Esophagus muscularis mucosa (tissue), 4 donors: Measurements from ENCODE around the gene PCNX3. TPM values are rescaled to one million over a fixed set of nuclear protein-coding genes. Genes with fewer than 3 reads are reported as not detected.

Experiments used
- DNase-seq: peaks from one replicate; pipeline ENCODE4 v3.0.0-alpha.2; 2017; ENCODE audit errors: extremely low spot score
- H3K27ac ChIP-seq, 4 donors: fragments of 200-600 bp; sonication (generic); replicated peaks in 1 of 4; 1 replicate in 3 of 4; 2 replicates in 1 of 4; pipeline ENCODE4 v1.5.1; 2016 to 2019; ENCODE audit warnings: mild to moderate bottlenecking in 1 of 4
- H3K27me3 ChIP-seq, 4 donors: fragments of 200-600 bp; sonication (generic); one replicate each; pipeline versions ENCODE4 v1.5.1 to v1.6.0; 2016 to 2019
- H3K36me3 ChIP-seq, 4 donors: fragments of 200-600 bp; sonication (generic); one replicate each; pipeline ENCODE4 v1.5.1; 2016 to 2019
- H3K4me1 ChIP-seq, 4 donors: fragments of 200-600 bp; sonication (generic); one replicate each; pipeline ENCODE4 v1.5.1; 2016 to 2019
- H3K4me3 ChIP-seq, 4 donors: fragments of 200-600 bp; sonication (generic); 1 replicate in 2 of 4; 2 replicates in 2 of 4; pipeline ENCODE4 v1.5.1; 2016 to 2019; ENCODE audit warnings: mild to moderate bottlenecking in 4 of 4, moderate library complexity in 1 of 4
- H3K9me3 ChIP-seq, 4 donors: fragments of 200-600 bp; sonication (generic); 1 replicate in 3 of 4; 2 replicates in 1 of 4; pipeline ENCODE4 v1.5.1; 2016 to 2019
- EP300 ChIP-seq: sonication (generic); formaldehyde crosslinking; IDR thresholded peaks from one replicate; pipeline ENCODE4 v1.6.1; 2017; ENCODE audit warnings: antibody characterized with exemption
- POLR2A ChIP-seq: fragments of 450-650 bp; IDR thresholded peaks from one replicate; pipeline ENCODE4 v1.6.1; 2017; ENCODE audit warnings: antibody characterized with exemption, moderate library complexity, mild to moderate bottlenecking, low read depth
- POLR2AphosphoS5 ChIP-seq, 2 donors: sonication (generic); formaldehyde crosslinking; IDR thresholded peaks; one replicate each; pipeline ENCODE4 v1.6.1; 2017; ENCODE audit warnings: antibody characterized with exemption in 2 of 2
- WGBS: methylation state at CpG from one replicate; pipeline ENCODE4 v1.1.5; 2018; 5-methylcytosine and 5-hydroxymethylcytosine counted together
- intact Hi-C: fragments of 100-400 bp; cut with DNase I; formaldehyde crosslinking; loops from one replicate; pipeline ENCODE4 v1.15.1; 2023
- total RNA-seq, 4 donors: library from RNA; depleted of rRNA; stranded (reverse); fragments of >200 nt; gene quantifications; one replicate each; pipeline versions ENCODE4 v1.1.0 to v1.2.1, GENCODE V29; 2016
- TF ChIP-seq, protein P1 (sequence below), 3 experiments: fragments of 200-600 bp in 2 of 3; fragments of 450-650 bp in 1 of 3; sonication (generic) in 2 of 3; IDR thresholded peaks; one replicate each; pipeline ENCODE4 v1.5.1; 2017 to 2019; ENCODE audit warnings: antibody characterized with exemption in 3 of 3, mild to moderate bottlenecking in 2 of 3, moderate library complexity in 1 of 3

PCNX3 gene
- total RNA-seq, 4 donors from 2014 or later = 21.4 to 43.1 (median 27.1) TPM

DNA sequence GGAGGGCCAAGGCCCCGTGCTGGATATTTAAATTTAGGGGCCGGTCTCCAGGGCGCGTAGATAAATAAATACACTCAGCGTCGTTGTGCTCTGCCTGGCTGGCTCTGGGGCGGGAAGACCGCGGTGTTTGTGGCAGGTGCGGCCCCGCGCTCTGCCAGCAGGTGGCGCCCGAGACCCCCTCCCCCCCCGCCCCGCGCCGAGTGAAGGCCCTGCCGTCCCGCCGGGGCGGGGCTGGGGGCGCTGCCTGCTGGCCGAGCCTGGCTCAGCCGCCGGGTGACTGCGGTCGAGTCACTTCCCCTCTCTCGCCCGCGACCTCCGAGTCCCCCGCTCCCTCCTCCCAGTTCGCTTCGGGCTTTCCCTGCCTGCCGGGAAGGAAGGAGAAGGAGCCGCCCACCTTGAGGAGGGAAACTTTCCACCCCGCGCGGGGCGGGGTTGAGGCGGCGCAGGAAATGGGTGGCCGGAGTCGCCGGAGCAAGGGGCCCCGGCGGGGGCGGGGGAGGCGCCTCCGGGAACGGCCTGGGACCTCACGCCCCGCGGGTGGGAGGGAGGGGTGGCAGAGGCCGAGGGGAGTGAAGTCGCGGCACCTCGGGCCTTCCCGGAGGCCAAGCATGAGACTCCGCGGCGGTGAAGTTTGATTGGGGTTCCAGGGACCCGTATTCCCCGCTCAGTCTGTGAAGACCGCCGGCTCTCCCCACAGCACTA, 41.3 kb upstream of the PCNX3 start:
- H3K27ac ChIP-seq = peak overlapping the region; percentile 95 to 99 (median 96)
- no peaks in the 10 kb centered on the region for H3K9me3 ChIP-seq
- H3K27me3 ChIP-seq = no peaks in the 10 kb centered on the region
- whole genome bisulfite sequencing = 0% methylated on average over 4 of the region's 67 CpGs
- DNase-seq = peak; percentile 97
- H3K36me3 ChIP-seq = peaks cover 0 to 14% (median 13%) of the 10 kb centered on the region in 4 donors
- peaks cover 67 to 85% (median 79%) of the 10 kb centered on the region in 4 donors for H3K4me1 ChIP-seq
- peak overlapping the region; percentile 78 to 98 (median 88) for H3K4me3 ChIP-seq
- intact Hi-C loops = loop anchor here (2.0 kb wide), 2 partner anchors 19 to 41 kb away; partner anchors contain the start of genes MAP3K11 and PCNX3
- TF ChIP-seq, protein P1, sequence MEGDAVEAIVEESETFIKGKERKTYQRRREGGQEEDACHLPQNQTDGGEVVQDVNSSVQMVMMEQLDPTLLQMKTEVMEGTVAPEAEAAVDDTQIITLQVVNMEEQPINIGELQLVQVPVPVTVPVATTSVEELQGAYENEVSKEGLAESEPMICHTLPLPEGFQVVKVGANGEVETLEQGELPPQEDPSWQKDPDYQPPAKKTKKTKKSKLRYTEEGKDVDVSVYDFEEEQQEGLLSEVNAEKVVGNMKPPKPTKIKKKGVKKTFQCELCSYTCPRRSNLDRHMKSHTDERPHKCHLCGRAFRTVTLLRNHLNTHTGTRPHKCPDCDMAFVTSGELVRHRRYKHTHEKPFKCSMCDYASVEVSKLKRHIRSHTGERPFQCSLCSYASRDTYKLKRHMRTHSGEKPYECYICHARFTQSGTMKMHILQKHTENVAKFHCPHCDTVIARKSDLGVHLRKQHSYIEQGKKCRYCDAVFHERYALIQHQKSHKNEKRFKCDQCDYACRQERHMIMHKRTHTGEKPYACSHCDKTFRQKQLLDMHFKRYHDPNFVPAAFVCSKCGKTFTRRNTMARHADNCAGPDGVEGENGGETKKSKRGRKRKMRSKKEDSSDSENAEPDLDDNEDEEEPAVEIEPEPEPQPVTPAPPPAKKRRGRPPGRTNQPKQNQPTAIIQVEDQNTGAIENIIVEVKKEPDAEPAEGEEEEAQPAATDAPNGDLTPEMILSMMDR (IDR thresholded peaks at IDR 0.05) = peak; percentile 95 to 99 (median 98)
- TF ChIP-seq POLR2AphosphoS5 (IDR thresholded peaks at IDR 0.05) (peak in 1 of 2 donors; percentile 87), POLR2A (no peak)

DNA sequence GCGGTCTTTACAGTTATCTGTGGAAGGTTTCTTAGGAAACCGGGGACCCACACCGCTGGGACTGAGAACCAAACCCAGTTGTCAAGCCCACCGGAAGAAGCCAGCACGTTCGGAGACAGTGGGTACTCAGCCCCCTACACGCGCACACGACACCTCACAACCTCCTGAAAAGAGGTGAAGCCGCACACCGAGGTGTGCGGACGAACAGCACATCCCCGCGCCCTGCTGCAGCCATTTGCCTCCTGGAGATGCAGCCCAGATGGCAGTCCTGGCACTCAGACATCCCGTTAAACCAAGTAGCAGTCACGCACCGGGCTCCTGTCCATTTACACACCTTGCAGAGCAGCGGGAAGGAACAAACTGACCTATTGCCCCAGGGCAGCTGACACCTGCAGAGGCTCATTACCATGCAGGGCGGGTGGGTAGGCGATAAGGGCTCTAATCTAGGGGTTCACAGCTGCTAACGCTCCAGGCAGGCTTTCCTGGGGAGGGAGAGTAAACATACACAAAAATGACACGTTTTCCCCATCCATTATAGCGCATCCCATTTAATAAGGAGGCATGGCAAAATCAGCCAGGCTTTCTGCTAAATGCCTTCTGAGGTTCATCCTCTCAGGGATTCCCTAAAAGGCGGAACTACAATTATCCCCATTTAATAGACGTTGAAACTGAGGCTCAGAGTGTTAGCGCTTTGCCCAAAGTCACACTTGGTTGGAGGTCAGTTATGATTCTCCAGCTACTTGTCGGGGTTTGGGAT, 40.6 kb upstream of the PCNX3 start:
- Histone ChIP-seq H3K9me3 (no peaks in the 10 kb centered on the region), H3K4me3 (peak overlapping the region; percentile 78 to 98 (median 88)), H3K27me3 (no peaks in the 10 kb centered on the region), H3K36me3 (peaks cover 4 to 21% (median 20%) of the 10 kb centered on the region in 4 donors), H3K27ac (peak overlapping the region; percentile 95 to 99 (median 96)), H3K4me1 (peaks cover 63 to 86% (median 79%) of the 10 kb centered on the region in 4 donors)
- intact Hi-C loops = loop anchor here (2.0 kb wide), 2 partner anchors 18 to 40 kb away; partner anchors contain the start of genes MAP3K11 and PCNX3
- TF ChIP-seq EP300 (no peak), POLR2AphosphoS5 (IDR thresholded peaks at IDR 0.05) (no peak), POLR2A (no peak)
- TF ChIP-seq, protein P1 (IDR thresholded peaks at IDR 0.05) = no peak
- WGBS = 17% methylated on average over 21 of the region's 28 CpGs
- DNase-seq = no peak

DNA sequence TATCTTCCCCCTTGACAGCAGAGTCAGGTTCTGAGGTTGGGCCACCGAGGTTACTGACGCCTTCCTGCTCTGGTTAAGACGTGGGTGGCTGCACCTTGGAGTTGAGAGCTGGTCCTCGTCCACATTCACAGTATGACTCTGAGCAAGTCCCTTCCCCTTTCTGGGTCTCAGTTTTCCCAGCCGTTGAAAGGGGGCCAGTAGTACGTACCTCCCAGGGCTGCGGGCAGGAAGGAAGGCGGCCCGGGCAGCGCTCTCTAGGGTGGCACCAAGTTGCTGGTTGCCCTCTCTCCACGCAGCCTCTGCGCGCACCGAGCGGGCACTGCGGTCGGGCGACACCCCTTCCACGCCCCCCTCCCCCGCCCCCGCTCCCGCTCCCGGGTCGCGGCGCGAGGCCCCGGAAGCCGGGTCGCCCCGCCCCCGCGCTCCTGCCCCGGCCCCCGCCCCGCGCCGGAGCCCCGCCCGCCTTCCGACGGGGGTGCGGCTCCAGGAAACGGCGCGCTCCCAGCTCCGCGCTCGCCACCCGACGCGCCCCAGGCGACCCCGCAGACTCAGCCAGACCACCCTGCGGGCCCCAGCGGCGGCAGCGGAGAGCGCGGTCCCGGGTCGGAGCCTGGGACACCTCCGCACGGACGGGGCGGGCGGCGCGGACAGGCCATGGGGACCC, 39.9 kb upstream of the PCNX3 start, which contains the start of gene EHBP1L1:
Gene EHBP1L1, plus strand, starts transcription at position 486 of the 664 bp plus-strand sequence. CDS start 250 bp downstream, outside the sequence.
- H3K9me3 ChIP-seq = no peaks in the 10 kb centered on the region
- no peak for DNase-seq
- H3K27ac ChIP-seq = peak within 1 kb of the TSS; percentile 95 to 99 (median 96)
- H3K36me3 ChIP-seq = peaks cover 11 to 28% (median 27%) of the 10 kb centered on the region in 4 donors
- peak within 1 kb of the TSS; percentile 78 to 98 (median 88) for H3K4me3 ChIP-seq
- H3K4me1 ChIP-seq = peaks cover 61 to 91% (median 81%) of the 10 kb centered on the region in 4 donors
- 8% methylated on average over 7 of the region's 69 CpGs for WGBS
- TF ChIP-seq EP300 = no peak
- TF ChIP-seq POLR2A = peak; percentile 25
- TF ChIP-seq POLR2AphosphoS5 (IDR thresholded peaks at IDR 0.05) = peak in 1 of 2 donors; percentile 45
- no peaks in the 10 kb centered on the region for H3K27me3 ChIP-seq
- intact Hi-C loops = loop anchor here (2.0 kb wide), 2 partner anchors 17 to 39 kb away; partner anchors contain the start of genes MAP3K11 and PCNX3

DNA sequence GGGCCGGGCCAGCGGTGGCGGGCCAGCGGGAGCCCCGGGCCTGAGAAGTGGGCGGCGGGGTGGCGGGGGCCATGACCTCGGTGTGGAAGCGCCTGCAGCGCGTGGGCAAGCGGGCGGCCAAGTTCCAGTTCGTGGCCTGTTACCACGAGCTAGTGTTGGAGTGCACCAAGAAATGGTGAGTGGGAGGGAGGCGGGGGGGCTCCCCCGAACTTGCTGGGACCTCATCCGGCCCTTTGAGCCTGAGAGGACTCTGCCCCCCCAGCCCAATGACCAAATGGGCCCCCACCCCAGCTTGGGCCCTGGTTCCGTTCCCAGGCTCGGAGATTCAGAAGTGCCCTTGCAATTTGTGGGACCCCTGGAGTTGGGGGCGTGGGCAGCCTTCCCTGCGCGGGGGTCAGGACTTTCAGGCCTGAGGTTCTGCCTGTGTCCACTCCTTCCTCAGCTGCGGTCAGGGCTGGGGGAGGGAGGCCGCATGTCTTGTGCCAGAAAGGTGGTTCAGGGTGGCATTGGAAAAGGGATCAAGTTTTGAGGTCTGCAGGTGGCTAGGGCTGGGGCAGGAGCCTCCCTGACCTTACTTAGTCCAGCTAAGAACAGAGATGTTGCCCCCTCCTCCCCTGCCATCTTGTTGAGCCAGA, 39.2 kb upstream of the PCNX3 start:
- no peak for DNase-seq
- TF ChIP-seq, protein P1 (IDR thresholded peaks at IDR 0.05) = no peak
- Histone ChIP-seq H3K36me3 (peaks cover 18 to 34% (median 34%) of the 10 kb centered on the region in 4 donors), H3K27ac (peak overlapping the region; percentile 95 to 99 (median 96)), H3K4me1 (peaks cover 54 to 91% (median 74%) of the 10 kb centered on the region in 4 donors), H3K9me3 (no peaks in the 10 kb centered on the region), H3K27me3 (no peaks in the 10 kb centered on the region), H3K4me3 (peak overlapping the region; percentile 78 to 98 (median 88))
- WGBS = 5% methylated on average over 6 of the region's 26 CpGs
- intact Hi-C loops = no loop called here
